Activated CD4-positive, alpha-beta T cell treated with anti-CD3 and anti-CD28 coated beads for 4 hours (primary cell): ENCODE results near the gene GALNT13.
"Not testable (repeated sequence)": the region's sequence is repeated elsewhere in the genome, so short reads cannot be mapped to it uniquely, and the experiment has no call there.

Experiments used
- DNase-seq, 2 donors: peaks; one replicate each; pipeline ENCODE4 v3.0.0-alpha.2; 2020

GALNT13 gene

DNA sequence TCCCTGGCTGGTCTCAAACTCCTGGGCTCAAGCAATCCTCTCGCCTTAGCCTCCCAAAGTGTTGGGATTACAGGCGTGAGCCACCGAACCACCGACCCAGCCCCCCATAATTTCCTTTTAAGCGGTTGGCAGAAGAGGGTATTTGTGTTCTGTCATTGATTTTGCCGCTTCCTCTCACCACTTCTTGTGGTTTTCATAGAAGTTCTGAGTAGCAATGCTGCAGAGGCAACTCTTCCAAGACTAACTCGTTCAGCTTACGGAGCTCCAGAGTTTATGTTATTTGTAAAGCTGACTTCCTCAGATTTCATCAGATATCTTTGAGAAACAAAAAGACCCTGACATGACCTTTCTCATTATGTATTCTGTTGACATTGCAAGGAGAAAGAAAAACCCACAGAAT, 565.4 kb downstream of the GALNT13 start:
- no peak for DNase-seq

DNA sequence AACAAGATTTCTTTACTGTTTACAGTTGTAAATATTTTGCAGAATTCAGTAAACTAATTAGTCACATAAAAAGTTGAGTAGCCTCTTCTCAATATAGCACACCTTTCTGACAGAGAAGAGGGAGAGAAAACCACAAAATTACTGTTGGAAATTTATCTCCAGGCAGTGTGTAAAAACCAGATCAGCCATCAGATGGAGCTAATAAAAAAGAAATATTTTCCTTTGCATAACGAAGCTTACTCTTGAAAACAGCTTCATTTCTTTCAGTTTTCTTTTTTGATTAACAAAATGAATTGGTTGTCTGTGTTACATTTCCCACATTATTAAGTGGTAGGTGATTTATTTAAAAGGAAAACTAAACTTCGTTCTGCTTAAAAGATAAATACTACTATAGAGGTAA, 567.4 kb downstream of the GALNT13 start:
- no peak for DNase-seq

DNA sequence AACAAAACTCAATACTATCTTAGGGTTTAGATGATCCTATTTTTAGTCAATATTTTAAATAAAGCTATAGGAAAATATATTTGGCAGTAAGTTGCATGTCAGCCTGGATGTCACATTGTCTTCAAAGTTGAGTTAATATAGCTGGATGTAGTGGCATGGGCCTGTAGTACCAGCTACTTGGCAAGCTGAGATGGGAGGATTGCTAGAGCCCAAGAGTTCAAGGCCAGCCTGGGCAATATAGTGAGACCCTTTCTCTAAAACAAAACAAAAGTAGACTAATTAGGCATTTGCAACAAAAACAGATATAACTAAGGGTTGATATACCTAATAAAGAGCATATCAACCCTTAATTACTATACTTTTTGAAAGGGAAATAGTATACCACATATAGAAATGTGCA, 572.2 kb downstream of the GALNT13 start:
- DNase-seq: no peak

DNA sequence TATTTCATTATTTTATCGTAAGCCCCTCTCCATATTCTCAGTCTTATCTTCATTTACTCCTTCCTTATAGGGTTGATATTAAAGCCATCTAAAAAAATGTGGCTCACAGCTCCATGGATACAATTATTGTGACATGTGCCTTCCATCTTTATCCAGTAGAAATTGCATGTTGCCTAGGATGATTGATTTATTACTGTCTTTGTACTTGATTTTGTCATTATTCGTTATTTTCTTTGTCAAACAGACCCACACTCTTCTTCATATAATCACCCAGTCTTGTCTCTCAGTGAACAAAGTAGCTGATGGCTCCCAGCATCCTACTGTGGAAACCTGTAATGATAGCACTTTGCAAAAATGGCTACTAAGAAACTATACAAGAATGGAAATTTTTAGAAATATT, 574.6 kb downstream of the GALNT13 start:
- no peak for DNase-seq

DNA sequence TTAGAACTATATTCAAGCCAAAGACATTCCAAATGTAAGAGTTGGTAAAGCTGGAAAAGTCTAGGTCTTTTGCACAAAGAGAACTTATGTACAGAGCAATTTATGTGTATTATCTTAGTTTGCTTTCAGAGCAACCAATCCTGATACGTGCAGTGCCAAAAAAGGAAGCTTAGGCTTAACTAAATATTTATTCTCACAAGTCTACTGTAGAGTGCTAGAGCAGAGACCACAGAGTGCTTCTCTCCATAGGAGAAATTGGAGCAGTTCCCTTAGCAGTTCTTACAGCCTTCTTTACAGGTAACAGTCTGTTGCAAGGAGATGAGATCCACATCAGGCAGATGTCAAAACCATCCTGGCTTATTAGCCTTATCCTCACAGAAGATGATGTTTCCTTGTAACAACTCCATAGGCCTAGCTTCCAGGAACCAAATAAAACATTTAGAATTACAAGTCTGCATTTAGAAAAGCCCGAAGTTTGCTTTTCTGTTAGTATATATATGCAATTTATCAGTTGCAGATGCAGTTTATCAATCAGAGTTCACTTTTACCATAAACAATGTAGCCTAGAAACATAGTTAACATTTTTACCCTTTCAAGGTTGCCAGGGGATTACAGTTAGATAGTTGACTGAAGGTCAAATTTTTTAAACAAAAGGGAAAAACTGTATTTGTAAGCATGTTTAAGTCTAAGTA, 576.2 kb downstream of the GALNT13 start:
- no peak for DNase-seq

DNA sequence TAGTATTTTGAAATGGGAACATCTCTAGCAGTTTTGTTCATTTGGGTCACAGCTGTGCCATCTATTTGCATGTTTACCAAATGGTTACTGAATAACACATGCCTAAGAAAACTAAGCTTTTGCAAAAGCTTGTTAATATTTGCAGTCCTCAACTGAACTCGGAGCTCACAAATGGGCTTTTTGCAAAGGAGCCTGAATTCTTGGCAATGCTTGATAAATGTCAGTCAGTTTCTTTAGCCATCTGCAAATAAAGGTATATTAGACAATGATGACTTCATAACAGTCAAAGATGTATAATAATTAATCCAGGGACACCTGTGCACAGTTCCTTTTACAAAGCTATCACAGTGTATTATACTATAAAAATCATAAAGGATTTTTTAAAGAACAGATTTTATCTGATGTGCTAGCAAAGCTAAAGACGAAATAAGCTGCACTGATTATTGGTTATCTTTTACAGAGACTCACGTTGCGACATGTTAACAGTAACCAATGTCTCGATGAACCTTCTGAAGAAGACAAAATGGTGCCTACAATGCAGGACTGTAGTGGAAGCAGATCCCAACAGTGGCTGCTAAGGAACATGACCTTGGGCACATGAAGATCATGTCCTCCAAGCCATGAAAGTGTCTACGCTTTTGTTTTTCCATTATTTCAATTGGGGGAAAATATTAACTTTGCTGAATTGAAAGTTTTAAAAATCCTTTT, 578.4 kb downstream of the GALNT13 start:
- no peak for DNase-seq

DNA sequence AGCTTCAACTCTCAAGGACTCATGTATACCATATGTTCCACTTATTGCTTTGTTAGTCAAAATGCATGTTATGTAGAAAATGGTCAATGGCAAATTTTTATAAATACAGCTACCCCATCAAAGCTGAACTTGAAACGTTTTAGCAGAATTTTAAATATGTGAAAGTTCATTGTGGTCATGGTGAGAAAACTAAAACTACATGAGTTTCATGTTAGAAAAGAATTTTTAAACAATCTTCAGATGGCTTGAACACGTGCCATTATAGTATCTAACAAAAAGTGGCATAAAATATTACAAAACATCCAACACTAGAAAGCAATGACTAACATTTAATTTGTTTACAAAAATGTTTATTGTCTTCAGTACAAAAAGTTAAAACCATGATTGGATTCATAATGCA, 580.7 kb downstream of the GALNT13 start:
- DNase-seq: no peak

DNA sequence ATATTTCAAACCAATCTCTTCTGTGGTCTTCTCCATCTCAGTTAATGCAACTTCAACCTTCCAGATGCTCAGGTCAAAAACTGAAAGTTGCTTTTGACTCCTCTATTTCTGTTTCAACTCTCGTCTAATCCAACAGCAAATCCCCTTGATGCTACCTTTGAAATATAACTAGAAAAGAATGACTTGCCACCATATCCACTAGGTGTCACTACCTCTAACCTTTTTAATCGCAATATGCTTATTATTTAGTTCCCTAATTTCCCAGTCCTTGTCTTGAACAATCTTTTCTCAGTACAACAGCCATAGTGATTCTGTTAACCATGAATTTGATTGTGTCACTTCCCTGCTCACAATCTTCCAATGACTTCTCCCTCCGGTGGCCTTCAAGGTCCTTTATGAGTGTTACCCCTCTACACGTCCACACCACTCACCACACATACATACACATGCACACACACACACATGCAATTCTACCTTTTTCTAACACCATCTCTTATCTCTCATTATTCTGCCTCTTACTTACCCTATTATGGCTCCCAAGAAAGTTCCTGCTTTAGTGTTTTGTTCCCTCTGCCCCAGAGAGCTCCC, 581.3 kb downstream of the GALNT13 start:
- DNase-seq: no peak

DNA sequence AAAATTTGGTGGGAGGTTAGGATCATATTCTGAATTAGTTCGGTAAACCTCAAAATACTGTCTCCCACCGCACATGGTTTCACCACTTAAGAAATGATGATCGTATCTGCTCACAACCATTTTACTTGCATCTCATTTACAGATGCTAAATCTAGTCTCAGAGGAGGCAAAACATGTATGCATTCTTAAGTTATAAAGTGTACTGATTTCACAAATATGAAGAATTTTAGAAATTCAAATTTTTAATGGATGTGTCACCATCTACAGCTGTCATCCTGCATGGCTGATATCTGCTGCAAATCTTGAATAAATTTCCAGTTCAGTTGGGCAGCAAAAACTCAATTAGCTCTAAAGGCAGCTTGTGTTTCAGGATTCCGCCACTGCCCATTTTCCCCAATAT, 583.4 kb downstream of the GALNT13 start:
- no peak for DNase-seq

DNA sequence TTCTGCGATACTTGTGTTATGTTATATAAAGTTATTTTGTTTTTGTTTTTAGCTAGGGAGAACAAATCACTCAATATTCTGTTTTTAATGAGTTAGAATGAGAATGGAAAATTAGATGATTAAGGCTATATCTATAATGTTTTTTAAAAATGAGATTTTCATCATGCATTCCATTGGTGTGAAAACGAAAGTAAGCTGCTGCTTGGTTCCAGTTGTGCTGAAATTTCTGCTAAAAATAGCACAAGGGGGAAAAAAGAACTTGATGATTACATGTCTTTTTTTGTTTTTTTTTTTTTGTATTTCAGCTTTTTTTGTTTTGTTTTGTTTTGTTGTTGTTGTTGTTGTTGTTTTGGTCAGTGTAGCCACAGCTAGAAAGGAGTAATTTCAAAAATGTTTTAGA, 584.1 kb downstream of the GALNT13 start:
- no peak for DNase-seq

DNA sequence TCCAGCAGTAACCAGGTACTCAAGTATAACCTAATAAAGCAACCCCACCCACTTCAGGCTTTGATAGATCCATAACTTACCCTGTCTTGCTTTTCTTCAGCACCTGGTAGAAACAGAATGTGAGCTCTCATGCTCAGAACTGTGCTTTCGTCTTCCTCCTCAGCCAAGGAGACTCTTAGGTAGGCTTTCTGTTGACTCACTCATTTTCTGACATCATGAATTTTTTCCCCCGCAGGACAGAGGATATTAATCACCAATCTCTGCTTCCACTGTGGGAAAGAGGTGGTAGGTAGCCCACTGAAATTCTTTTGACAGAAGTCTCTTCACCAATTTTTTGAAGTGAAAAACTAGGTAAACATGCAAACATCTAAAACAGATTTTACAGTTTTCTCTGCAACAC, 585.6 kb downstream of the GALNT13 start:
- no peak for DNase-seq

DNA sequence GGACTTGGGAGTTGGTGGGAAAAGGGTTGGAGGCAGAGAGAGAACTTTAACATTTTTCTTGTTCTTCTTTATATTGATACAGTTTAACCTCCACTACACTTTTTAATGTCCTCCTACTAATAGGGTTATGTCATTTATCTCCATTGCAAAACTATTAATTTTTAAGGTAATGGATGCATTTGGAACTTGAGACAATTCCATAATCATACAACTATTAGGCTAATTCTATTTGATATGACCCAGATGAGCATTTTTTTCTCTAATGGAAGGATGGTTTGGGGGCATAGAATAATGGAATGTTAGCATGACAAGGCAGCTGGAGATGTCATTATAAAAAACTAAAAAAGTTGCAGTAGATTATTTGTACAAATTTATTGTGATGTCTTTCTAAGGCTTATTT, 587.6 kb downstream of the GALNT13 start:
- DNase-seq: no peak

DNA sequence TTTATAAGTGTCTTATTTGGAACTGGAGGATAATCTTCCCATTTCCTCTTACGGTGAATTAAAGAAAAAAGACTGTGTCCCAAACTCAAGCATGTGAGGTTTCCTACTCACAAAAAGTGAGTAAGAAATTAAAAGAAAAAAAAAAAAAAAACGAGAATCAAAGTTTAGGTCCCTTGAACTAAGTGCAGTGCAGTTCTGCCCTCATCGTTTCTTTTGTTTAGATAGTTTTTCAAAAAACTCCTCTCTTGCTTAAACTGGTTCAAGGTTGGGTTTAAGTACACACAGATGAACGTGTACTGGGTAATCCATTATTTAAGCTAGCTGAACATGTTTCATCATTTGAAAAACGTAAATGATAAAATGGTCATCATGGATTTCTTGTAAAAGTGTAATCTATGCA, 590.9 kb downstream of the GALNT13 start:
- DNase-seq: no peak

DNA sequence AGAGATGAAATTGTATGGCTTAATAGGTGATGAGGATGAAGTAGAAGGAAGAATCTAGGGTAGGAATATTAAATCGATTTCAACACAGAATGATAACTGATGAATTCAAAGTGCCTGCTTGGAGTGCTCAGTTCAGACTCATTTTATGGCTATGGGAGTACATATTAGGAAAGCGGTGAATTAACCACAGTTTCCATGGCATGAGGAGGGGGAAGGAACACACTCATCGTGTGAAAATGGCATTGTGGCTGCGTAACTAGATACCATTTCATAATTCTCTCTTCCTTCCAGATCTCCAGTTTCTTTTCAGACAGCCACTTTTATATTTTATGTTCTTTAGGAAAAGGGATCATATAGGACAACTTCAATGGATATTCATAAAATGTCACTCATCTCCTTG, 594.5 kb downstream of the GALNT13 start:
- no peak for DNase-seq

DNA sequence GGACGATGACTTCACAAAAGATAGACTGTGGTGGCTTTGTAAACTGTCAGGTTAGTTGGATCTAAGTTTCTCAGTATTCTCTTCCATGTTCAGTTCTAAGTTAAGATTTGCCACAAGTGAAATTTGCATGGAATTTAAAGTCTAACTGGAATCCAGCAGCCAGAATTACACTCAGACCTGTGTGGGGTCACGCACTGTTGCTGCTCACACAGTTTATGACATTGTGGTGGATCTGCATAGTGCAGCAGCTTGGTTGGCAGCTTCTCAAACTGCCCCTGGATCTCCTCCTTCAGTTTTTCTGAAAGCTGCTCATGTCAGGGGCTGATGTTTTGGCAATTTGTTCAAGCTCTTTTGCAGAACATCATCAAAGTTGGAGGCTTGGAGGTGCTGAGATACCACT, 598.7 kb downstream of the GALNT13 start:
- DNase-seq: no peak

DNA sequence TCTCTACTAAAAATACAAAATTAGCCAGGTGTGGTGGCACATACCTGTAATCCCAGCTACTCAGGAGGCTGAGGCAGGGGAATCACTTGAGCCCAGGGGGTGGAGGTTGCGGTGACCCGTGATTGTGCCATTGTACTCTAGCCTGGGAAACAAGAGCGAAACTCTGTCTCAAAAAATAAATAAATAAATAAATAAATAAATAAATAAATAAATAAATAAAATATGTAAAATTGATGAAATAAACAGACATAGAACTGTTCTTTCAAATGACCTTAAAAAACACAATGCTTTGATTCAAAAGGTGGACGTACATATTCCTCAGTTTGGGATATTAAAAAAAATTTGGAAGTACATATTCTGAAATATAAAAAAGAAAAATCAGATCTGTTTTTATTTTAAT, 599.8 kb downstream of the GALNT13 start:
- DNase-seq: not testable (repeated sequence)

DNA sequence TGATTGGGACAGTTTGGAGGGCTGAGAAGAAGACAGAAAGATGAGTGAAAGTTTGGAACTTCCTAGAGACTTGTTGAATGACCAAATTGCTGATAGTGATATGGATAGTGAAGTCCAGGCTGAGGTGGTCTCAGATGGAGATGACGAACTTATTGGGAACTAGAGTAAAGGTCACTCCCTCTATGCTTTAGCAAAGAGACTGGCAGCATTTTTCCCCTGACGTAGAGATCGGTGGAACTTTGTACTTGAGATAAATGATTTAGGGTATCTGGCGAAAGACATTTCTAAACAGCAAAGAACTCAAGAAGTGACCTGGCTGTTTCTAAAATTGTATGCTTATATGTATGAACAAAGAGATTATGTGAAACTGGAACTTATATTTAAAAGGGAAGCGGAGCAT, 605.6 kb downstream of the GALNT13 start:
- no peak for DNase-seq

DNA sequence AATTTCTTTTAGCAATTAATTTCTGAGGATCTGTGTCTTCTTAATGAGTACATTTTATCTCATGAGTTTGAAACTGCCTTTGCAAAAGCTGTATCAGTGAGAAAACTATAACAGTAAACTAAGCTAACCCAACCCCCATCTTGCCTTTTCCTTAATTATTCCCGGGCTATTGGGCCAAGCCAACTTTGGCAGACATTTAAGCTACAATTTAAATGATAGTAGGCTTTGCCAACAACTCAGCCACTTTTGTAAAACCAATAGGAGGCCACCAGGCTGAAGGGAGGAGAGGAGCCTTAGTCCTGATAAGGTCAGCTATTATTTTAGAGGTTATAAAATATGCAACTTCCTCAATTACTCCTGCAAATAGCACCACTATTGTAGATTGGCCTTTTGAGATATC, 608.8 kb downstream of the GALNT13 start:
- DNase-seq: no peak

DNA sequence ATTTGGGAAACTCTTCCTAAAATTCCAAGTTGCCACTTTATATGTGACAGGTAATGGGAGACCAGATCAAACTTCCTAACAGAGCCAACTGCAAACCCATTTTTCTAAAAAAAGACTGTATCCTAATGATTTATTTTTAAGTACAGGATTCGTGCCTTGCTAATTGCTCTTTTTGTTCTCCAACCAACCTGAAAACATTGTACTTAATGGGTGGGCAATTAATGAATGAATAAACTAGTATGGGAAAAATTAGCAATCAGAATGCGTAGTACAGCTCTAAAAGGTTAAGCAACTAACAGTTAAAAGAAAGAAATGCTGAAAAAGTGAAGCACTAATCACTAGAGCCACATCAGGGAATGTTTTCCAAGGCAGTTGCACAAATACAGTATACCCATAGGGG, 609.6 kb downstream of the GALNT13 start:
- DNase-seq: no peak

DNA sequence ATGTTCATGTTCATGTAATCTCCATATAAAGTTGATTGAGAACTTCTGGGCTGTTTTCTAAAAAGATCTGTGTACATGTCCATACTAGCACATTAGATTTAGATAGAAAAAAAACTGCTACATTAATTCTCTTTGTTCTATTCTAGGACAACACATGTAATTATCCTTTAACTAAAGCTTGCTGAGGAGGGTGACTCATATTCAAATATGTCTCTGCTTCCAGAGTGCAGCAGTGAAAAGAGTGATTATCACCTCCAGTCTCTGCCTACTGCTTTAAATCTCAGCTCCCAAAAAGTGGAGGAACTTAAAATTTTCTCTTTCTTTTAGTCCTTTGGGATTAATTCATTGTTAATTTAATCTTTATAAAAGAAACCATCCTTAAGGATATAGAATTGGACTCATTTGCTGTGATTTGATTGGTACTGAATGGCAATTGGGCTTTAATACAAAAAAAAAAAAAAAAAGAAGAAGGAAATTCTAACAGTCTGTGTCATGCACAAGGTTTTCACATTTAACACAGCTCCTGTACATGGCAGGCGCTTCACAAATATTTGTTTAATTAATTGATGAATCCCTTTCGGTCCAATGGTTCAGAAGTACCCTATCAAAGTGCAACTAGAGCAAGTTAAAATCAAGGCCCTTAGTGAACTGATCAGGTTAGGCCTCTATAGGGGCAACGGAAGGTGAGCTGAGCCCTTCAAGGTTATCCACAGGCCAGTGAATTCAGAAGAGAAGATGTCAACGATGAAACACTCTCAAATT, 612.8 kb downstream of the GALNT13 start:
- no peak for DNase-seq

DNA sequence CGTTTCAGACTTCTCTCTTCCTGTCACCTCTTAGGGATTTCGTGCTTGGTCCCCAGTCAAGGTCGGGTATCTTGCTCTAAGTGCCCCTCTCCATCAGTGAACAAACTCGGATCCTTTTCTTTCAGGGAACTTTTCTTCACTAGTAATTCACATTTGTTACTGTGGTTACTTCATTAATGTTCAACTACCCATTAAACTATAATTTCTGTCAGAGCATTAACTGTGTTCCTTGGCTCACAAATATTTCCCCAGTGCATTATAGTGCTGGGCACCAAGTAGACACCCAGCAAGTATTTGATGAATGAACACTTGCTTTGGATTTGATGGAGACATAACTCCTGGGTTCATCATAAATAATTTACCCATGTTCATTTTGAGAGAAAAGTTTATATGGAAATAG, 617.1 kb downstream of the GALNT13 start:
- no peak for DNase-seq

DNA sequence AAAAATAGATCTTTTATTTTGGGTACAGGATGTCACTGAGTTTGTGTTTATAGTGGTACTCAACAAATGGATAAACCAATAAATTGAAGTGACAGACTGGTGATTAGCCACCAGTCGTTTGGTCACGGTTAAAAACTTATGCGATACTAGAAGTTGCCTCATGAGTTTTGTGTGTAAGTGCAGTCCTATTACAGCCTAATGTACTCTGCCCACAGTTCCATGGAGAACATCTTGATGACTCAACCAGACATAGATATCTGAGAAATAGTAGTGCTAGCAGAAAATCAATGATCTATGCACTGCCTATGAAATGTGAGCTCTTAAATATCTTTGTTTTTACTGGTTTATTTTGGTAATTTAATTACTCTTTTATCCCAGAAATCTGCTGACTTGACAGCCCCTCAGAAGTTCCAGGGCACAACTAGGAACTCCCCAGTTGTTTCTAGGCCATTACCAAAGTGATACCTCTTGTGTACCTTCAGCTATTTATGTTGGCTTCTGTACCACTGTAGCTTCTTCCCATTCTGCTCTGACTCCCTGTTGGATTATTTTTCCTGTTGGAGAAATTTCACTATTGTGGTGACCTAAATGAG, 617.6 kb downstream of the GALNT13 start:
- no peak for DNase-seq

DNA sequence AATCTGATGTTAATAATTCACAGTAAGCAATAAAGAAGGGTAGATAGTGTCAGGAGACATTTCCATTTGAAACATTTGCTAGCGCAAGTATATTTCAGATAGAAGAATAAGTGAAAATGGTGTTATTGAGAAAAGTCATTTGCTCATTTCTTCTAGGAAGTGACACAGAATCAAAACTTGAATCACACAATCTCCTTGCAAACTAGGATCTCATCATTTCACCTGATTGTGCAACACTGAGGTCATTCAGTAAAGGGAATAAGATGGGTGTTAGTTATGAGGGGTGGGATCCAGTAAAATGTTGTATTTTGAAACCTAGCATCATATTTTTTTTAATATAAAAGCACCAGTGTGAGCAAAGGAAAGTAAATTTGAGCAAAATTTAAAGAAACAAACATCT, 618.8 kb downstream of the GALNT13 start:
- DNase-seq: no peak
